GM21825 (cell line): Measurements from ENCODE around the gene GRN.

ENCODE experiments used
- ATAC-seq: cut with Tn5 transposase; IDR thresholded peaks from one replicate; pipeline ENCODE4 v1.9.1; 2021; ENCODE audit warnings: mild to moderate bottlenecking, moderate library complexity; ENCODE audit not compliant: unreplicated experiment

The GRN gene

DNA sequence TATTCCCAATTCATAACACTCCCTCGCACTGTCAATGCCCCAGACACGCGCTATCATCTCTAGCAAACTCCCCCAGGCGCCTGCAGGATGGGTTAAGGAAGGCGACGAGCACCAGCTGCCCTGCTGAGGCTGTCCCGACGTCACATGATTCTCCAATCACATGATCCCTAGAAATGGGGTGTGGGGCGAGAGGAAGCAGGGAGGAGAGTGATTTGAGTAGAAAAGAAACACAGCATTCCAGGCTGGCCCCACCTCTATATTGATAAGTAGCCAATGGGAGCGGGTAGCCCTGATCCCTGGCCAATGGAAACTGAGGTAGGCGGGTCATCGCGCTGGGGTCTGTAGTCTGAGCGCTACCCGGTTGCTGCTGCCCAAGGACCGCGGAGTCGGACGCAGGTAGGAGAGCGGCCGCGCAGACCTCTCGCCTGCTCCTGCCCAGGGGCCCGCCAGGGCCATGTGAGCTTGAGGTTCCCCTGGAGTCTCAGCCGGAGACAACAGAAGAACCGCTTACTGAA lies at the start of gene GRN:
TSS of gene GRN (plus strand) at position 364 of the 515 bp plus-strand sequence. CDS start 3,863 bp downstream, outside the sequence.
- ATAC-seq = peak; percentile 53

DNA sequence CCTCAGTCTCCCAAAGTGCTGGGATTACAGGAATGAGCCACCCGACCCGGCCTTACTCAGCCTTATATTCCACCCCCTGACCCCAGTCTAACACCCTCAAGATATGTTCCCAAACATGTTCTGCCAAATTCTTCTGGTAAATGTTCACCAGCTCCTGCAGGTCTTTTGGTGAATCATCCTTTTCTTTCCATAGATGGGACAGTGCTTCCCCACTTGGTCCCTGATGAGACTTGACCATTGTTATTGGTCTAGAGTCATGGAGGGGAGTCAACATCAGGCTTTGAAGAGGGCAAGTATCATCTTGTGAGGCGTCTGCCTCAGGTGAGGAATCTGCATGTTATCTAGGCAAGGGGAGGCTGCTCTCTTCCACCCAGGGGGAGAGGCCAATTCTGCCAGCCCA lies 47.1 kb upstream of the GRN start:
- ATAC-seq = no peak

DNA sequence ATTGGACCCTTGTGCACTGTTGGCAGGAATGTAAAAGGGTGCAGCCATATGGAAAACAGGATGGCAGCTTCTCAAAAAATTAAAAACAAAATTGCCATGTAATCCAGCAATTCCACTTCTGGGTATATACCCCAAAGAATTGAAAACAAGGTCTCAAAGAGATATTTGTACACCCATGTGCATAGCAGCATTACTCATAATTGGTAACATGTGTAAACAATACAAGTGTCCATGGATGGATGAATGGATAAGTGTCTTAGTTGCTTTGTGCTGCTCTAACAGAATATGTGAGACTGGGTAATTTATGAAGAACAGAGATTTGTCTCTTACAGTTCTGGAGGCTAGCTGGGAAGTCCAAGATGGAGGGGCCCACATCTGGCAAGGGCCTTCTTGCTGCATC lies 40.5 kb upstream of the GRN start:
- ATAC-seq = no peak

DNA sequence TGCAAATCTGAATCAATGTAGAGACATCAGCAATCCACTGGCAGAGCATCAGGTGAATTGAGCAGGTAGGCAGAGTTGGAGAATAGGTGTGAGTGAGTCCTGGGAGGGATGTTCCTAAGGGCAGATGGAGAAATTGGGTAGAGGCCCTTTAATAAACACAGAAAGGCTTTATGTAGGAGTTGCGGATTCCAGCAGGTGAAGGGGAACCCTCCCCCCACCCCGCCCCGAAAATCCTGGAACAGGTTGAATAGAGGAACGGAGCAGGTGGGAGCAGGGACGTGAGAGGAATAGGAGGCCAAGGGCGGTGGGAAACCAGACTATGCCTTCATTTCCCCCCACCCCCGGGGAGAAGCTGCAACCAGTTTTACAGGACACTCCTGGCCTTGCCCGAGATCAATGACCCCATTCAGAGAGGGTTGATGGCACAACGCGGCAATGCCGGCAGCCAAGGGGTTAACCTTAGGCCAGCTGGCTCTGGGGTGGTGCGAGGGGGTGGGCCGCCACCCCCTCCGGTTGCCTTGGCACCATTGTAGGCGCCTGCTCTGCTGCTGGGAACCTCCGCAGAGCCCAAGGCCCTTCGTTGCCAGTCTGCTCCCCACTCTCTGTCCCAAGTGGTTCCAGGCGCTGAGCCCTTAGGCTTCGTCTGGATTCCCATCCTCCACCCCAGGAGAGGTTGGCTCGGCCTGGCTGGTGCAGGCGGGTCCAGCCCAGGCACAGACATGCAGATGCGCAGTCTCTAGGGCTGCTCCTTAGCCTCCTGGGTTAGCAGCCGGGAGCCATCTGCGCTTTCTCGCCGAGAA lies 37.5 kb upstream of the GRN start:
- ATAC-seq = no peak

- no peak for ATAC-seq
Observed at GRCh38 chr17:44308320-44308818, 36.7 kb upstream of the GRN start, which contains the start of gene RUNDC3A. Gene RUNDC3A, plus strand, starts transcription at chr17:44308601. Its CDS starts 232 bp downstream, at chr17:44308833.

DNA sequence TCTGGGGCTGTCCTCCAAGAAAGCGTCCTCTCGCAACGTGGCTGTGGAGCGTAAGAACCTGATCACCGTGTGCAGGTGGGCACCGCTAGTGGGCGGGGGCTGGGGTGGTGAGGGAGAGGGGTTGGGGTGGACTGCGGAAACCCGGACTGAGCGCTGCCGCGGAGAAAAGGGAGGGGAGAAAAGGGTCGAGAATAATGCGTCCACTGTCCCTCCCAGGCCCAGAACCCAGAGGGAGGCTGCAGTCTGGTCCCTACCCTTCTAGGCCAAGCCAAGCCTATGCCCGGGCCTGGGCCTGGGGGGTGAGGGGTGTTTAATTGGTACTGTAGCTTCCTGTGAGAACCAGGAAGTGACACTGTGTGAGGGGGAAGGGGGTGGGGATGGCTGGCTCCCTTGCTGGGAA lies 36.2 kb upstream of the GRN start:
- ATAC-seq = no peak

DNA sequence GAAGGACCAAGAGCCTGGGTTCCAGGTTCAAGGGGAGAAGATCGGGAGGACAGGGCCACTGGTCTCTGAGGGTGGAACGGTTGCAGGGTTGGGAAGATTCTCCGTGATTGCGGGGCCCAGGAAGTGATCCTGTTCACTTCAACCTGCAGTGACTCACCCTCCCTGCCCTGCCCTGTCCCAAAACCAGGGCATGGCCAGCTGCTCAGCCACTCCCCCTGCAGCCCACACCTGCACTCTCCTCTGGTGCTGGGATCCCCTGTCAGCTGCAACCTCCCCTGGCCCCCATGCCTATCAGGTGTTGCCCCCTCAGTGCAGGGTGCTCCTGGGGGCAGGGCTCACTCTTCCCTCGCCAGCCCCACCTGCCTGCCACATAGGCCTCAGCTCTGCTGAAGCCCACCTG lies 35.6 kb upstream of the GRN start:
- no peak for ATAC-seq

DNA sequence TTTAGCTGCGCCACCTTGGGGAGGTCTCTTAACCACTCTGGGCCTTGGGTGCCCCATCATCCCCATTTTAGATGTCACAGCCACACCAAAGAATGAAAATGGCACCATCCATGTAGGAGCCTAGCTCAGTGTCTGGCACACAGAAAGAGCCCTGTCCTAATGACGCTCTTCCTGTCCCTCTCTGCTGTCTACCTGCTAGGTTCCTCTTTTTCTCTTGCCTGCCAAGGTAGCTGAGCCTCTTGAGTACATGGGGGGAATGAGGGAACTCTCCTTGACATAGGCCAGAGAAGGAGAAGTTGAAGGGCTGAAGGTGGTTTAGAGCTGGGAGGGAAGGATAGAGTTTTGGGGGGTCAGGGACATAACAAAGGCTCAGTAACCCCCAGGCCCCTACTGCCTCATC lies 34.9 kb upstream of the GRN start:
- ATAC-seq = no peak

GRCh38 chr17:44310609-44311376 lies 34.3 kb upstream of the GRN start:
- no peak for ATAC-seq

- ATAC-seq = no peak
Observed at GRCh38 chr17:44311562-44312181, 33.4 kb upstream of the GRN start.

- no peak for ATAC-seq
Observed at GRCh38 chr17:44312396-44313104, 32.6 kb upstream of the GRN start.

DNA sequence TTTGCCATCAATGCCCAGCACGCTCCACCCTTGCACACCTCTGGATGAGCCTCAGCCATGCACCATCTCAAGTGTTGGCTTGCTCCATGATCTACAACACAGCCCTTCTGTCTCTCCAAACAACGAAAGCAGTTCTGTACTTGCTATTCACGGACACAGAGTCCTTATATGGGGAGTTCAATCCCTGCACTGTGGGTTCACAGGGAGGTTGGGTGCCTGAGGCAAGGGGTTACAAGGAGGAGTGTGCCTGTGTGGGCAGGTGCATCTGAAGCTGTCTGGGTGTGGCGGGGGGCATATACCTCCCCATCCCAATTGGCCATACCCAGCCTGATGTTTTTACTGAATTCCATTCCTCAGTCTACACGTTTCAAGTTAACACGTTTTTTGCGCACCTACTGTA lies 31.1 kb upstream of the GRN start:
- no peak for ATAC-seq

GRCh38 chr17:44314524-44314868 lies 30.6 kb upstream of the GRN start:
- no peak for ATAC-seq

DNA sequence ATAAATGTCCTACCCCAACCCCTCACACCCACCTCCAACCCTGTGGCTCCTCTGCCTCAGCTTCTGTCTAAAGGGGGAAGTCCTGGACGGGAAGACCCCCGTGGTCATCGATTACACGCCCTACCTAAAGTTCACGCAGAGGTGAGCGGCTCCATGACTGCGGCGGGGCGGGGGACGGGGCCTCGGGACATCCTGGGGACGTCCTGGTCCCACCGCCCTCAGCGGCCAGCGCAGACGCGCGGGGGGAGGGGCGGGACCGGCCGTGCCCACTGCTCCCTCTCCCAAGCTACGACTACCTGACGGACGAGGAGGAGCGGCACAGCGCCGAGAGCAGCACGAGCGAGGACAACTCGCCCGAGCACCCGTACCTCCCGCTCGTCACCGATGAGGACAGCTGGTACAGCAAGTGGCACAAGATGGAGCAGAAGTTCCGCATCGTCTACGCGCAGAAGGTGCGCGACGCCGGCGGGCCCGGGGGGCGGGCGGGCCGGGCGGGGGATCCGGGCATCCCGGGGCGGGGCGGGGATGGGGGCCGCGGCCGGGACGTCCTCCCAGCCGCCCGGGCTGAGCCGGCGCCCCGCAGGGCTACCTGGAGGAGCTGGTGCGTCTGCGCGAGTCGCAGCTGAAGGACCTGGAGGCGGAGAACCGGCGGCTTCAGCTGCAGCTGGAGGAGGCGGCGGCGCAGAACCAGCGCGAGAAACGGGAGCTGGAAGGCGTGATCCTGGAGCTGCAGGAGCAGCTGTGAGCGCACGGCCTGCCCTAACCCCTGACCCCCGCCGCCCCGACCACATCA lies 30.0 kb upstream of the GRN start:
- ATAC-seq = no peak

- no peak for ATAC-seq
Observed at GRCh38 chr17:44315760-44316731, 29.1 kb upstream of the GRN start.

GRCh38 chr17:44317545-44317944 lies 27.6 kb upstream of the GRN start:
- no peak for ATAC-seq

- ATAC-seq = no peak
Observed at GRCh38 chr17:44318077-44318892, 26.8 kb upstream of the GRN start.

DNA sequence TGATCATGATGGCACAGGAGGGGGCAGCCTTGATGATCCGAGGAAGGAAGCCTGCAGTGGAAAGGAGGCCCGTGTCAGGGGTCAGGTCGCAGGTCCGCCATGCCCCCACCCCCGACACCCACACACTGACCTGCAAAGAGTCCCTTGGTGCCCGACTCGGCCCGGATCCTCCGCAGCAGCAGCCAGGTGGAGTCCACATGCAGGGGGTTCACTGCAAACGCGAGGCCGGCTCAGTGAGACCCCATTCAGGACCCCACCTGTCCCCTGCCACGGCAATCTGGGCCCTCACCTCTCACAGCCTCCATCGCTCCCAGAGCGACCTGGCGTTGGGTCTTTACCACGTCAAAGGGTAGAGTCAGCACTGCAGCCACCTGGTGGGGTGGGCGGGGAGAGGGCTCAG lies 25.0 kb upstream of the GRN start:
- no peak for ATAC-seq
